Upper lobe of right lung (tissue), 1 donor: Measurements from ENCODE around the gene DOC2B. TPM values are rescaled to one million over a fixed set of nuclear protein-coding genes. Genes with fewer than 3 reads are reported as not detected.

Experiments
- ATAC-seq: fragments of 200-7000 bp; cut with Tn5 transposase; one replicate; pipeline ENCODE4 v1.9.1; 2020; ENCODE audit warnings: mild to moderate bottlenecking, moderate library complexity
- DNase-seq: peaks from one replicate; pipeline ENCODE4 v3.0.0-alpha.2; 2020
- H3K27ac ChIP-seq: fragments of 200-600 bp; one replicate; pipeline ENCODE4 v1.8.0; 2022
- H3K27me3 ChIP-seq: fragments of 200-600 bp; one replicate; pipeline ENCODE4 v1.8.0; 2022; ENCODE audit warnings: mild to moderate bottlenecking
- H3K36me3 ChIP-seq: fragments of 200-600 bp; one replicate; pipeline ENCODE4 v1.8.0; 2022
- H3K4me1 ChIP-seq: fragments of 200-600 bp; one replicate; pipeline ENCODE4 v1.8.0; 2022
- H3K4me3 ChIP-seq: fragments of 200-600 bp; one replicate; pipeline ENCODE4 v1.8.0; 2022; ENCODE audit warnings: mild to moderate bottlenecking
- H3K9me3 ChIP-seq: fragments of 200-600 bp; one replicate; pipeline ENCODE4 v1.8.0; 2022
- intact Hi-C: fragments of 100-400 bp; cut with DNase I; formaldehyde crosslinking; loops from one replicate; pipeline ENCODE4 v1.11.0; 2022
- total RNA-seq: library from RNA; stranded (reverse); fragmentation: NEBNext Ultra II Directional; extraction: Animal tissue kit (Norgen Biotek cat#: 25700); gene quantifications from one replicate; pipeline ENCODE4 v1.2.1, GENCODE V29; 2021
- TF ChIP-seq, protein P1 (sequence below): fragments of 200-600 bp; IDR thresholded peaks from one replicate; pipeline ENCODE4 v1.8.0; 2022; ENCODE audit warnings: antibody characterized with exemption
- donor health status: DM: no; HTN: yes; CAD: no; lungs with severe emphysema.

The DOC2B gene
- total RNA-seq, 1 donor from 2014 or later: 13.7 TPM

DNA sequence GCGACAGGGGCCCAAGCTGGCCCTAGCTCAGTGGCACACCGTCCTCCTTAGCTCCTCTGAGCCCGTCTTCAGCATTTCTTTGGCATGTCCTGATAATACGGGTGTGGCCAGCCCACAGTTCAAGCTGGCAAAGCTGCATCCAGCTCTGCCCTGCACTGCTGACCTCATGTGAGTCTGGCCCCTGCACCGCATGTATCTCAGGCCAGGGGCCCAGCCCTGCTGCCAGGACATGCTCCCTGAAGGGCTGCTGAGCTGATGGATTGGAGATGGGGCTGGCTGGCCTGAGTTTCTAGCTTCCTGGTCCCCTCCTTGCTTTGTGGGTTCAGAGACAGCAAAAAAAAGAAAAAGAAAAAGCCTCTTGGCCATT, 2.4 kb downstream of the DOC2B start:
- H3K27me3 ChIP-seq: peaks cover 27% of the 10 kb centered on the region
- no peaks in the 10 kb centered on the region for H3K9me3 ChIP-seq
- no peak overlapping the region for H3K27ac ChIP-seq
- H3K4me1 ChIP-seq: peaks cover 5% of the 10 kb centered on the region
- H3K4me3 ChIP-seq: no peak overlapping the region
- ATAC-seq (no peak), DNase-seq (no peak)
- intact Hi-C loops: no loop called here
- TF ChIP-seq, protein P1, sequence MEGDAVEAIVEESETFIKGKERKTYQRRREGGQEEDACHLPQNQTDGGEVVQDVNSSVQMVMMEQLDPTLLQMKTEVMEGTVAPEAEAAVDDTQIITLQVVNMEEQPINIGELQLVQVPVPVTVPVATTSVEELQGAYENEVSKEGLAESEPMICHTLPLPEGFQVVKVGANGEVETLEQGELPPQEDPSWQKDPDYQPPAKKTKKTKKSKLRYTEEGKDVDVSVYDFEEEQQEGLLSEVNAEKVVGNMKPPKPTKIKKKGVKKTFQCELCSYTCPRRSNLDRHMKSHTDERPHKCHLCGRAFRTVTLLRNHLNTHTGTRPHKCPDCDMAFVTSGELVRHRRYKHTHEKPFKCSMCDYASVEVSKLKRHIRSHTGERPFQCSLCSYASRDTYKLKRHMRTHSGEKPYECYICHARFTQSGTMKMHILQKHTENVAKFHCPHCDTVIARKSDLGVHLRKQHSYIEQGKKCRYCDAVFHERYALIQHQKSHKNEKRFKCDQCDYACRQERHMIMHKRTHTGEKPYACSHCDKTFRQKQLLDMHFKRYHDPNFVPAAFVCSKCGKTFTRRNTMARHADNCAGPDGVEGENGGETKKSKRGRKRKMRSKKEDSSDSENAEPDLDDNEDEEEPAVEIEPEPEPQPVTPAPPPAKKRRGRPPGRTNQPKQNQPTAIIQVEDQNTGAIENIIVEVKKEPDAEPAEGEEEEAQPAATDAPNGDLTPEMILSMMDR: no peak
- no peaks in the 10 kb centered on the region for H3K36me3 ChIP-seq

- H3K27ac ChIP-seq: no peak overlapping the region
- intact Hi-C loops: no loop called here
- no peaks in the 10 kb centered on the region for H3K9me3 ChIP-seq
- ATAC-seq (no peak), DNase-seq (no peak)
- H3K36me3 ChIP-seq: no peaks in the 10 kb centered on the region
- peaks cover 5% of the 10 kb centered on the region for H3K4me1 ChIP-seq
- no peak overlapping the region for H3K4me3 ChIP-seq
- H3K27me3 ChIP-seq: peaks cover 27% of the 10 kb centered on the region
- TF ChIP-seq, protein P1: no peak
Measured at GRCh38 chr17:178292-179065, 3.0 kb downstream of the DOC2B start.

GRCh38 chr17:177762-178161, 3.7 kb downstream of the DOC2B start:
- Histone ChIP-seq H3K4me1 (peaks cover 5% of the 10 kb centered on the region), H3K27me3 (peaks cover 27% of the 10 kb centered on the region), H3K36me3 (no peaks in the 10 kb centered on the region), H3K4me3 (no peak overlapping the region), H3K27ac (no peak overlapping the region), H3K9me3 (no peaks in the 10 kb centered on the region)
- ATAC-seq (no peak), DNase-seq (no peak)
- intact Hi-C loops: no loop called here
- TF ChIP-seq, protein P1: no peak

GRCh38 chr17:177155-177554, 4.3 kb downstream of the DOC2B start:
- Histone ChIP-seq H3K27ac (no peak overlapping the region), H3K9me3 (no peaks in the 10 kb centered on the region), H3K4me1 (peaks cover 5% of the 10 kb centered on the region), H3K4me3 (no peak overlapping the region), H3K27me3 (peaks cover 27% of the 10 kb centered on the region), H3K36me3 (no peaks in the 10 kb centered on the region)
- DNase-seq (no peak), ATAC-seq (no peak)
- TF ChIP-seq, protein P1: no peak
- intact Hi-C loops: no loop called here

GRCh38 chr17:173166-173911, 8.1 kb downstream of the DOC2B start:
- TF ChIP-seq, protein P1: no peak

More at GRCh38 chr17:173166-173911, 8.1 kb downstream of the DOC2B start:
- no peaks in the 10 kb centered on the region for H3K27me3 ChIP-seq
- H3K36me3 ChIP-seq: no peaks in the 10 kb centered on the region
- H3K27ac ChIP-seq: no peak overlapping the region
- no peaks in the 10 kb centered on the region for H3K9me3 ChIP-seq
- intact Hi-C loops: no loop called here
- ATAC-seq (no peak), DNase-seq (no peak)
- H3K4me1 ChIP-seq: no peaks in the 10 kb centered on the region
- H3K4me3 ChIP-seq: no peak overlapping the region
